ENCODE data around the gene ASB2.

DNA sequence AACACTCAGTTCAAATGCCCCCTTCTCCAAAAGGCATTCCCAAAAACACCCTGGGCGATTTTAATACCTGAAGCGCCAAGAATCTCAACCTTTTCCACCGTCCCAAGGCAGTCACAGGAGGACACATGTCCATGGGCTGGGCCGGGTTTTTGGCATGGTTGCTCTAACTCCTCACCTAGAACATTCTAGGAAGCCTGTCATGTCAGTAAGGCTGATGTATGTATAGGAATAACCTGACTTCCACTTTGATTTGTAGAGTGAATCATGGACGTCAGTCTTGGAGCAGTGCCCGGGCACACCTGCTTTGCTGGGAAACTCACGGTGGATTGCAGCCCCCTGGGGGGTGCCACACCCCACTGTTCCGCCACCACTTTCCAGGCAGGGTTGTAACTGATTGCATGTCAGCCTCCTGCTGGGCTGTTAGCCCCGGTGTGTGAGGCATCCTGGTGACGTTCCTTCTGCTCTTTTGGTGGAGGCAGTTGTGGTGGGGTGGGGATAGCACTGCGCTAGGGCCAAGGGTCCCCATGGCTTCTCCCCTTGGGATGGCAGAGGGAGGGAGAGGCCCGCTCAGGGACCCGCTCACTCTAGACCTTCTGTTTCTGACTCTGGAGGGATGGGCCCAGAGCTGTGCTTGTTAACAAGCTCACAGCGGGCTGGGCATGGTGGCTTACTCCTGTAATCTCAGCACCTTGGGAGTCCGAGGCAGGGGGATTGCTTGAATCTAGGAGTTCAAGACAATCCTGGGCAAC lies 84.4 kb downstream of the ASB2 start:
- TF ChIP-seq, protein P1, sequence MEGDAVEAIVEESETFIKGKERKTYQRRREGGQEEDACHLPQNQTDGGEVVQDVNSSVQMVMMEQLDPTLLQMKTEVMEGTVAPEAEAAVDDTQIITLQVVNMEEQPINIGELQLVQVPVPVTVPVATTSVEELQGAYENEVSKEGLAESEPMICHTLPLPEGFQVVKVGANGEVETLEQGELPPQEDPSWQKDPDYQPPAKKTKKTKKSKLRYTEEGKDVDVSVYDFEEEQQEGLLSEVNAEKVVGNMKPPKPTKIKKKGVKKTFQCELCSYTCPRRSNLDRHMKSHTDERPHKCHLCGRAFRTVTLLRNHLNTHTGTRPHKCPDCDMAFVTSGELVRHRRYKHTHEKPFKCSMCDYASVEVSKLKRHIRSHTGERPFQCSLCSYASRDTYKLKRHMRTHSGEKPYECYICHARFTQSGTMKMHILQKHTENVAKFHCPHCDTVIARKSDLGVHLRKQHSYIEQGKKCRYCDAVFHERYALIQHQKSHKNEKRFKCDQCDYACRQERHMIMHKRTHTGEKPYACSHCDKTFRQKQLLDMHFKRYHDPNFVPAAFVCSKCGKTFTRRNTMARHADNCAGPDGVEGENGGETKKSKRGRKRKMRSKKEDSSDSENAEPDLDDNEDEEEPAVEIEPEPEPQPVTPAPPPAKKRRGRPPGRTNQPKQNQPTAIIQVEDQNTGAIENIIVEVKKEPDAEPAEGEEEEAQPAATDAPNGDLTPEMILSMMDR (IDR thresholded peaks at IDR 0.05; ENCODE audit: poor library complexity, severe bottlenecking): no peak
- no peak for TF ChIP-seq POLR2AphosphoS5 (IDR thresholded peaks at IDR 0.05)
- TF ChIP-seq TAF1 (IDR thresholded peaks at IDR 0.05; ENCODE audit: low read depth): no peak
- TF ChIP-seq, protein P2, sequence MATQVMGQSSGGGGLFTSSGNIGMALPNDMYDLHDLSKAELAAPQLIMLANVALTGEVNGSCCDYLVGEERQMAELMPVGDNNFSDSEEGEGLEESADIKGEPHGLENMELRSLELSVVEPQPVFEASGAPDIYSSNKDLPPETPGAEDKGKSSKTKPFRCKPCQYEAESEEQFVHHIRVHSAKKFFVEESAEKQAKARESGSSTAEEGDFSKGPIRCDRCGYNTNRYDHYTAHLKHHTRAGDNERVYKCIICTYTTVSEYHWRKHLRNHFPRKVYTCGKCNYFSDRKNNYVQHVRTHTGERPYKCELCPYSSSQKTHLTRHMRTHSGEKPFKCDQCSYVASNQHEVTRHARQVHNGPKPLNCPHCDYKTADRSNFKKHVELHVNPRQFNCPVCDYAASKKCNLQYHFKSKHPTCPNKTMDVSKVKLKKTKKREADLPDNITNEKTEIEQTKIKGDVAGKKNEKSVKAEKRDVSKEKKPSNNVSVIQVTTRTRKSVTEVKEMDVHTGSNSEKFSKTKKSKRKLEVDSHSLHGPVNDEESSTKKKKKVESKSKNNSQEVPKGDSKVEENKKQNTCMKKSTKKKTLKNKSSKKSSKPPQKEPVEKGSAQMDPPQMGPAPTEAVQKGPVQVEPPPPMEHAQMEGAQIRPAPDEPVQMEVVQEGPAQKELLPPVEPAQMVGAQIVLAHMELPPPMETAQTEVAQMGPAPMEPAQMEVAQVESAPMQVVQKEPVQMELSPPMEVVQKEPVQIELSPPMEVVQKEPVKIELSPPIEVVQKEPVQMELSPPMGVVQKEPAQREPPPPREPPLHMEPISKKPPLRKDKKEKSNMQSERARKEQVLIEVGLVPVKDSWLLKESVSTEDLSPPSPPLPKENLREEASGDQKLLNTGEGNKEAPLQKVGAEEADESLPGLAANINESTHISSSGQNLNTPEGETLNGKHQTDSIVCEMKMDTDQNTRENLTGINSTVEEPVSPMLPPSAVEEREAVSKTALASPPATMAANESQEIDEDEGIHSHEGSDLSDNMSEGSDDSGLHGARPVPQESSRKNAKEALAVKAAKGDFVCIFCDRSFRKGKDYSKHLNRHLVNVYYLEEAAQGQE (IDR thresholded peaks at IDR 0.05; ENCODE audit: borderline replicate concordance): no peak
- no peak for TF ChIP-seq EP300 (conservative IDR thresholded peaks at IDR 0.05; ENCODE audit: poor library complexity, severe bottlenecking)
